IMR-90 (cell line): ENCODE measurements around the gene EMP1. TPM values are rescaled to one million over a fixed set of nuclear protein-coding genes. Genes with fewer than 3 reads are reported as not detected.

Source experiments
- ATAC-seq: fragments of 200-7000 bp; cut with Tn5 transposase; 2 replicates; pipeline ENCODE4 v1.9.1; 2020; ENCODE audit warnings: low read depth, mild to moderate bottlenecking, moderate library complexity
- BruUV-seq: library from RNA; stranded (reverse); fragments of 400-500 nt; replicated peaks from 2 replicates; lab custom pipeline; 2021; lab: Mats Ljungman, UMichigan
- CTCF ChIA-PET: fragments of 300-600 bp; formaldehyde crosslinking; extraction: SDS; loops from one replicate; lab custom pipeline; 2021; ENCODE audit warnings: antibody characterized with exemption; lab: Yijun Ruan, JAX
- POLR2A ChIA-PET: fragments of 300-600 bp; sonication (Branson Sonifier 250); formaldehyde crosslinking; loops from one replicate; lab custom pipeline; 2022; ENCODE audit warnings: antibody characterized with exemption; ENCODE audit not compliant: unreplicated experiment; lab: Charles Lee
- DNase-seq: peaks from one replicate; pipeline ENCODE4 v3.0.0; 2013
- H2AFZ ChIP-seq: replicated peaks from 2 replicates; pipeline ENCODE3; 2013; ENCODE audit warnings: low read length, mild to moderate bottlenecking; ENCODE audit not compliant: poor library complexity
- H2AK5ac ChIP-seq: 2 replicates; pipeline ENCODE4 v1.6.1; 2013; ENCODE audit warnings: low read depth, low read length, inconsistent platforms
- H2AK9ac ChIP-seq: replicated peaks from 2 replicates; pipeline ENCODE3; 2013; ENCODE audit warnings: mild to moderate bottlenecking, low read depth, low read length, moderate library complexity; ENCODE audit not compliant: poor library complexity
- H2BK120ac ChIP-seq: 2 replicates; pipeline ENCODE4 v1.6.1; 2013; ENCODE audit warnings: low read depth, low read length, inconsistent platforms
- H2BK15ac ChIP-seq: 3 replicates; pipeline ENCODE4 v1.6.1; 2013; ENCODE audit warnings: low read depth, low read length, inconsistent platforms
- H2BK20ac ChIP-seq: 2 replicates; pipeline ENCODE4 v1.6.1; 2013; ENCODE audit warnings: low read depth, mild to moderate bottlenecking, inconsistent platforms, low read length, moderate library complexity
- H2BK5ac ChIP-seq: 2 replicates; pipeline ENCODE4 v1.6.1; 2013; ENCODE audit warnings: mild to moderate bottlenecking, low read depth, low read length, inconsistent platforms; ENCODE audit not compliant: poor library complexity, severe bottlenecking
- H3K14ac ChIP-seq: replicated peaks from 2 replicates; pipeline ENCODE4 v1.6.1; 2013; ENCODE audit warnings: low read depth, low read length, inconsistent platforms
- H3K18ac ChIP-seq: 2 replicates; pipeline ENCODE4 v1.6.1; 2013; ENCODE audit warnings: low read depth, low read length, control low read depth
- H3K23ac ChIP-seq: 2 replicates; pipeline ENCODE4 v1.6.1; 2013; ENCODE audit warnings: low read depth, low read length, inconsistent platforms
- H3K27ac ChIP-seq: 2 replicates; pipeline ENCODE4 v1.5.1; 2013; ENCODE audit warnings: mild to moderate bottlenecking, control low read depth, low read length; ENCODE audit not compliant: insufficient read depth
- H3K27me3 ChIP-seq: 2 replicates; pipeline ENCODE4 v1.6.1; 2013; ENCODE audit warnings: low read length; ENCODE audit not compliant: control insufficient read depth, insufficient read depth
- H3K36me3 ChIP-seq: 2 replicates; pipeline ENCODE4 v1.6.1; 2013; ENCODE audit warnings: low read length, mixed read lengths; ENCODE audit not compliant: control insufficient read depth, insufficient read depth
- H3K4ac ChIP-seq: 2 replicates; pipeline ENCODE4 v1.6.1; 2013; ENCODE audit warnings: low read depth, low read length, inconsistent platforms
- H3K4me1 ChIP-seq: 2 replicates; pipeline ENCODE4 v1.6.1; 2013; ENCODE audit warnings: low read length, mixed read lengths; ENCODE audit not compliant: control insufficient read depth, insufficient read depth
- H3K4me2 ChIP-seq: 2 replicates; pipeline ENCODE4 v1.6.1; 2013; ENCODE audit warnings: low read depth, mild to moderate bottlenecking, control low read depth, low read length, moderate library complexity
- H3K4me3 ChIP-seq: 2 replicates; pipeline ENCODE4 v1.5.1; 2013; ENCODE audit warnings: low read depth, mild to moderate bottlenecking, control low read depth, low read length, moderate library complexity; ENCODE audit not compliant: insufficient read depth
- H3K56ac ChIP-seq: 2 replicates; pipeline ENCODE4 v1.6.1; 2013; ENCODE audit warnings: low read length, inconsistent platforms; ENCODE audit not compliant: insufficient read depth; ENCODE audit errors: extremely low read depth
- H3K79me1 ChIP-seq, 2 experiments: 2 replicates each; pipeline ENCODE4 v1.6.1; 2013; ENCODE audit warnings: low read length in 2 of 2, inconsistent platforms in 1 of 2, low read depth in 1 of 2
- H3K9ac ChIP-seq: 2 replicates; pipeline ENCODE4 v1.6.1; 2013; ENCODE audit warnings: low read depth, low read length, control low read depth
- H3K9me1 ChIP-seq: 2 replicates; pipeline ENCODE4 v1.6.1; 2013; ENCODE audit warnings: low read length, inconsistent platforms; ENCODE audit not compliant: insufficient read depth
- H3K9me3 ChIP-seq: 2 replicates; pipeline ENCODE4 v1.6.1; 2013; ENCODE audit warnings: low read length; ENCODE audit not compliant: control insufficient read depth, insufficient read depth
- H4K20me1 ChIP-seq: 2 replicates; pipeline ENCODE4 v1.6.1; 2013; ENCODE audit warnings: low read length, inconsistent platforms; ENCODE audit not compliant: insufficient read depth
- H4K5ac ChIP-seq: 2 replicates; pipeline ENCODE4 v1.6.1; 2013; ENCODE audit warnings: mild to moderate bottlenecking, low read depth, low read length, control low read depth
- H4K8ac ChIP-seq, 2 experiments: 2 replicates each; pipeline ENCODE4 v1.6.1; 2013; ENCODE audit warnings: low read depth in 2 of 2, low read length in 2 of 2, control low read depth in 1 of 2, inconsistent platforms in 1 of 2
- H4K91ac ChIP-seq: 2 replicates; pipeline ENCODE4 v1.6.1; 2013; ENCODE audit warnings: low read depth, low read length, inconsistent platforms; ENCODE audit not compliant: insufficient read depth
- CHD1 ChIP-seq: IDR thresholded peaks from 2 replicates; pipeline ENCODE4 v1.6.1; 2012; ENCODE audit warnings: low read depth, low read length, improper control_type of control experiment
- NFE2L2 ChIP-seq: fragments of 150-350 bp; IDR thresholded peaks from 2 replicates; pipeline ENCODE4 v1.6.1; 2016; ENCODE audit warnings: low read depth, mild to moderate bottlenecking, low read length
- RAD21 ChIP-seq: IDR thresholded peaks from 2 replicates; pipeline ENCODE4 v1.6.1; 2012; ENCODE audit warnings: low read length, improper control_type of control experiment
- RFX5 ChIP-seq: IDR thresholded peaks from 2 replicates; pipeline ENCODE4 v1.8.0; 2012; ENCODE audit warnings: low read depth, mild to moderate bottlenecking, low read length, moderate library complexity
- WGBS, 2 experiments: methylation state at CpG; one replicate each; pipeline versions ENCODE4 v1.1.5 to v1.1.7; 2013; ENCODE audit warnings: missing lambda C conversion rate in 2 of 2; ENCODE audit not compliant: insufficient read length in 1 of 2; ENCODE audit errors: extremely low coverage in 2 of 2; 5-methylcytosine and 5-hydroxymethylcytosine counted together
- dilution Hi-C: fragments of 300-500 bp; cut with HindIII; formaldehyde crosslinking; loops from one replicate; pipeline ENCODE4 v1.14.3; 2018; ENCODE audit warnings: low sequenced_read_pairs; ENCODE audit not compliant: unreplicated experiment
- in situ Hi-C: fragments of 300-500 bp; cut with MboI; formaldehyde crosslinking; loops from 3 replicates; pipeline ENCODE4 v1.14.3; 2019; ENCODE audit warnings: low sequenced_read_pairs, inconsistent platforms, mixed read lengths
- intact Hi-C: fragments of 100-400 bp; cut with micrococcal nuclease; formaldehyde crosslinking; loops from 2 replicates; pipeline ENCODE4 v1.10.0; 2022
- polyA plus RNA-seq, 3 experiments: library from polyadenylated mRNA; depleted of rRNA; stranded (reverse); fragments of >200 nt; gene quantifications; 2 replicates each; pipeline ENCODE4 v1.2.3, GENCODE V29; 2012; ENCODE audit warnings: low replicate concordance in 1 of 3
- total RNA-seq: library from RNA; depleted of rRNA; stranded (reverse); fragments of >200 nt; gene quantifications from 2 replicates; pipeline ENCODE4 v1.2.3, GENCODE V29; 2012
- TF ChIP-seq, protein P1 (sequence below): fragments of 150-350 bp; IDR thresholded peaks from 2 replicates; pipeline ENCODE4 v1.6.1; 2016; ENCODE audit warnings: low read depth, mild to moderate bottlenecking, low read length, moderate library complexity, borderline replicate concordance
- TF ChIP-seq, protein P2 (sequence below): conservative IDR thresholded peaks from 2 replicates; pipeline ENCODE4 v1.5.1; 2012; ENCODE audit warnings: mild to moderate bottlenecking, low read depth, low read length, improper control_type of control experiment

EMP1 gene
- total and polyA plus RNA-seq, 2 of the 4 experiments (the other 2 are of a cell fraction), result 137 to 201 TPM

DNA sequence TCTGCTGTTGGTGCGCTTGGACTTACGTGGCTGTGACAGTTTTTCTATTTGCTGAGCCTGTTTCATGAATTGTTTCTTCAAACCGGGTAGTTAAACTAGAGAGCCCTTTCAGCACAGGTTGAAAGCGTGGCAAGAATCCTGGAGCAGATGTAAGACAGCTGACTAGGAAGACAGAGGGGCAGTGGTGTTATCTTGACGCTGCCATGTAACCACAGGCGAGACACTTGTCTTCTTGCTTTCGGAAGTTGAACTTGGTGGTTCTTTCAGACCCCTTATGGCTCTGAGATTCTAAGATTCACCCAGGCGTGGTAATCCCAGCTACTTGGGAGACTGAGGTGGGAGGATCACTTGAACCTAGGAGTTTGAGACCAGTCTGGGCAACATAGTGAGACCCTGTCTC, 4.3 kb downstream of the EMP1 start:
- H2BK5ac ChIP-seq, result no peak overlapping the region
- H3K9me1 ChIP-seq, result peaks cover 37% of the 10 kb centered on the region
- H3K27ac ChIP-seq, result no peak overlapping the region
- intact Hi-C loops, result loop anchor here (10.0 kb wide), 1 partner anchor 416 kb away; the partner anchor contains the start of gene APOLD1
- no peak for ATAC-seq
- 0 out of 3 replicates have a peak overlapping the region, but pooled peaks have one; percentile 16 for H2BK15ac ChIP-seq
- no peak overlapping the region for H4K5ac ChIP-seq
- H2AK9ac ChIP-seq, result no peak overlapping the region
- peak overlapping the region; percentile 36; the same call in 1 of the 2 replicates for H4K91ac ChIP-seq
- peak overlapping the region; percentile 39; the same call in 1 of the 2 replicates for H2AK5ac ChIP-seq
- 0 out of 2 replicates have a peak overlapping the region, but pooled peaks have one; percentile 7 for H2BK120ac ChIP-seq
- H3K4me2 ChIP-seq, result no peak overlapping the region
- BruUV-seq, result no TSS peak
- peak overlapping the region; percentile 57 for H3K14ac ChIP-seq
- no peak overlapping the region for H3K4me3 ChIP-seq
- no peak overlapping the region for H2AFZ ChIP-seq
- ChIA-PET CTCF (no interaction called here), POLR2A (interaction anchor here (0.6 kb wide), 1 partner anchor 392 kb away, joined by 3 read pairs; no protein-coding TSS in a partner anchor)
- peak overlapping the region; percentile 24; the same call in 1 of the 2 replicates for H2BK20ac ChIP-seq
- H3K4me1 ChIP-seq, result peaks cover 28% of the 10 kb centered on the region
- H3K56ac ChIP-seq, result no peak overlapping the region
- dilution Hi-C loops, result no loop called here
- peak overlapping the region in 1 of 2 experiments; percentile 33; a peak in 1 of 4 replicates for H4K8ac ChIP-seq
- H4K20me1 ChIP-seq, result peaks cover 4% of the 10 kb centered on the region
- H3K27me3 ChIP-seq, result no peaks in the 10 kb centered on the region
- TF ChIP-seq, protein P1, sequence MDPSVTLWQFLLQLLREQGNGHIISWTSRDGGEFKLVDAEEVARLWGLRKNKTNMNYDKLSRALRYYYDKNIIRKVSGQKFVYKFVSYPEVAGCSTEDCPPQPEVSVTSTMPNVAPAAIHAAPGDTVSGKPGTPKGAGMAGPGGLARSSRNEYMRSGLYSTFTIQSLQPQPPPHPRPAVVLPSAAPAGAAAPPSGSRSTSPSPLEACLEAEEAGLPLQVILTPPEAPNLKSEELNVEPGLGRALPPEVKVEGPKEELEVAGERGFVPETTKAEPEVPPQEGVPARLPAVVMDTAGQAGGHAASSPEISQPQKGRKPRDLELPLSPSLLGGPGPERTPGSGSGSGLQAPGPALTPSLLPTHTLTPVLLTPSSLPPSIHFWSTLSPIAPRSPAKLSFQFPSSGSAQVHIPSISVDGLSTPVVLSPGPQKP, result no peak
- no peak for TF ChIP-seq RAD21
- TF ChIP-seq, protein P2, sequence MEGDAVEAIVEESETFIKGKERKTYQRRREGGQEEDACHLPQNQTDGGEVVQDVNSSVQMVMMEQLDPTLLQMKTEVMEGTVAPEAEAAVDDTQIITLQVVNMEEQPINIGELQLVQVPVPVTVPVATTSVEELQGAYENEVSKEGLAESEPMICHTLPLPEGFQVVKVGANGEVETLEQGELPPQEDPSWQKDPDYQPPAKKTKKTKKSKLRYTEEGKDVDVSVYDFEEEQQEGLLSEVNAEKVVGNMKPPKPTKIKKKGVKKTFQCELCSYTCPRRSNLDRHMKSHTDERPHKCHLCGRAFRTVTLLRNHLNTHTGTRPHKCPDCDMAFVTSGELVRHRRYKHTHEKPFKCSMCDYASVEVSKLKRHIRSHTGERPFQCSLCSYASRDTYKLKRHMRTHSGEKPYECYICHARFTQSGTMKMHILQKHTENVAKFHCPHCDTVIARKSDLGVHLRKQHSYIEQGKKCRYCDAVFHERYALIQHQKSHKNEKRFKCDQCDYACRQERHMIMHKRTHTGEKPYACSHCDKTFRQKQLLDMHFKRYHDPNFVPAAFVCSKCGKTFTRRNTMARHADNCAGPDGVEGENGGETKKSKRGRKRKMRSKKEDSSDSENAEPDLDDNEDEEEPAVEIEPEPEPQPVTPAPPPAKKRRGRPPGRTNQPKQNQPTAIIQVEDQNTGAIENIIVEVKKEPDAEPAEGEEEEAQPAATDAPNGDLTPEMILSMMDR, result no peak
- no peak for TF ChIP-seq RFX5
- no peak for TF ChIP-seq CHD1
- TF ChIP-seq NFE2L2, result no peak
- peak overlapping the region; percentile 32; the same call in 1 of the 2 replicates for H3K4ac ChIP-seq
- H3K9ac ChIP-seq, result no peak overlapping the region
- in situ Hi-C loops, result no loop called here
- no peak for DNase-seq
- H3K9me3 ChIP-seq, result no peaks in the 10 kb centered on the region
- H3K36me3 ChIP-seq, result no peaks in the 10 kb centered on the region
- peaks cover 0 to 65% of the 10 kb centered on the region in 2 experiments; a peak in 3 of 4 replicates for H3K79me1 ChIP-seq
- WGBS, 2 experiments, result 100% methylated on average over 2 of the region's 8 CpGs; no CpG with 5 or more reads in 1 of the 2 experiments
- H3K18ac ChIP-seq, result no peak overlapping the region
- peak overlapping the region; percentile 58; the same call in 1 of the 2 replicates for H3K23ac ChIP-seq
